IPS-18a (cell line): ENCODE data around the gene XKR7.

Experiments
- H3K27ac ChIP-seq: one replicate; pipeline ENCODE4 v1.5.1; 2013; ENCODE audit warnings: low read length
- H3K27me3 ChIP-seq: one replicate; pipeline ENCODE4 v1.6.1; 2013; ENCODE audit warnings: mild to moderate bottlenecking, low read length; ENCODE audit not compliant: control insufficient read depth, insufficient read depth
- H3K36me3 ChIP-seq: one replicate; pipeline ENCODE4 v1.6.1; 2013; ENCODE audit warnings: low read depth, low read length; ENCODE audit not compliant: control insufficient read depth
- H3K4me1 ChIP-seq: one replicate; pipeline ENCODE4 v1.6.1; 2013; ENCODE audit warnings: low read depth, low read length; ENCODE audit not compliant: control insufficient read depth
- H3K4me3 ChIP-seq: one replicate; pipeline ENCODE4 v1.5.1; 2013; ENCODE audit warnings: low read length
- H3K9ac ChIP-seq: one replicate; pipeline ENCODE4 v1.6.1; 2013; ENCODE audit warnings: mild to moderate bottlenecking, low read length, moderate library complexity
- H3K9me3 ChIP-seq: one replicate; pipeline ENCODE4 v1.6.1; 2013; ENCODE audit warnings: low read depth, low read length; ENCODE audit not compliant: control insufficient read depth

Gene XKR7

DNA sequence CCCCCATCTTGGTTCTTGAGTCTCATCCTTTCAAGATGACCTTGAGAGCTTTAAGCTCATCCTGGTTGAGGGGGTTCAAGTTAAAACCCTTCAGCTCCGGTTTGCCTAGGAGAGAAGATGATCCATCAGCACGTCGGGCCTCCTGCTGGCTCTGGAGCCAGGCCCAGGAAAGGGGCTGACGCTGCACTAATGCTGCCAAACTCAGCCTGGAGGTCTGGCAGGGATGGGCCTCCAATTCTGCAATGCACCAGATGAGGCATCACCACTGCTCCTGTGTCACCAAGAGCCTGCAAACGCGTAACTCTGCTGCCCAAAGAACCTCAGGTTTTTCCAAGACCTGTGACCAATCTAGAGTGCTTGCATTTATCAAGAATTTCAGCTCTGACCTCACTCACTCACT is 22.2 kb upstream of the XKR7 start:
- no peak overlapping the region for H3K4me3 ChIP-seq
- peaks cover 51% of the 10 kb centered on the region for H3K36me3 ChIP-seq
- no peaks in the 10 kb centered on the region for H3K27me3 ChIP-seq
- H3K4me1 ChIP-seq, result peaks cover 3% of the 10 kb centered on the region
- H3K9me3 ChIP-seq, result no peaks in the 10 kb centered on the region
- no peak overlapping the region for H3K27ac ChIP-seq
- no peak overlapping the region for H3K9ac ChIP-seq

DNA sequence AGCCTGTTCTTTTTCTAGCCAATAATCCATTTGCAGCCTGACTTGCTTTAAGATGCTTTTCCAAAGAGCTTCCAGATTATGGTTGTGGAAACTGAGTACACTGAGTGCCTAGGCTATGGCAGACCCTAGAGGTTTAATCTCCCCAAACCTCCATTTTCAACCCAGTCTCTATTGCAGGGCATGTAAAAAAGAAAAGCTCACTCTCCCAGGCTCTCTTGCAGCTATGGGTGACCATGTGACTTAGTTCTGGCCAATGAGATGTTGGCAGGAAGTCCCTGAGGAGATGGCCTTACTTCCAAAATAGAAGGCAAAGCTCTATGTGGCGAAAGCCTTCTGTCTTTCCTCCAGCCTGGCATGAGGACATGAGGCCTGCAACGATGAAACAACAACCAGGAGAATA is 19.9 kb upstream of the XKR7 start:
- Histone ChIP-seq H3K9me3 (no peaks in the 10 kb centered on the region), H3K4me1 (peaks cover 5% of the 10 kb centered on the region), H3K27ac (no peak overlapping the region), H3K27me3 (no peaks in the 10 kb centered on the region), H3K9ac (no peak overlapping the region), H3K4me3 (no peak overlapping the region), H3K36me3 (peaks cover 51% of the 10 kb centered on the region)

- no peak overlapping the region for H3K9ac ChIP-seq
- no peak overlapping the region for H3K27ac ChIP-seq
- peak overlapping the region; percentile 92 for H3K4me3 ChIP-seq
Observed at GRCh38 chr20:31949877-31950646, 17.9 kb upstream of the XKR7 start.

GRCh38 chr20:31951203-31951529 is 16.8 kb upstream of the XKR7 start:
- H3K9ac ChIP-seq, result peak overlapping the region; percentile 79
- no peaks in the 10 kb centered on the region for H3K27me3 ChIP-seq
- no peaks in the 10 kb centered on the region for H3K9me3 ChIP-seq
- peaks cover 5% of the 10 kb centered on the region for H3K4me1 ChIP-seq
- H3K36me3 ChIP-seq, result peaks cover 32% of the 10 kb centered on the region
- H3K27ac ChIP-seq, result no peak overlapping the region
- H3K4me3 ChIP-seq, result peak overlapping the region; percentile 92

More at GRCh38 chr20:31949877-31950646, 17.9 kb upstream of the XKR7 start:
- Histone ChIP-seq H3K9me3 (no peaks in the 10 kb centered on the region), H3K4me1 (peaks cover 5% of the 10 kb centered on the region), H3K27me3 (no peaks in the 10 kb centered on the region), H3K36me3 (peaks cover 43% of the 10 kb centered on the region)

DNA sequence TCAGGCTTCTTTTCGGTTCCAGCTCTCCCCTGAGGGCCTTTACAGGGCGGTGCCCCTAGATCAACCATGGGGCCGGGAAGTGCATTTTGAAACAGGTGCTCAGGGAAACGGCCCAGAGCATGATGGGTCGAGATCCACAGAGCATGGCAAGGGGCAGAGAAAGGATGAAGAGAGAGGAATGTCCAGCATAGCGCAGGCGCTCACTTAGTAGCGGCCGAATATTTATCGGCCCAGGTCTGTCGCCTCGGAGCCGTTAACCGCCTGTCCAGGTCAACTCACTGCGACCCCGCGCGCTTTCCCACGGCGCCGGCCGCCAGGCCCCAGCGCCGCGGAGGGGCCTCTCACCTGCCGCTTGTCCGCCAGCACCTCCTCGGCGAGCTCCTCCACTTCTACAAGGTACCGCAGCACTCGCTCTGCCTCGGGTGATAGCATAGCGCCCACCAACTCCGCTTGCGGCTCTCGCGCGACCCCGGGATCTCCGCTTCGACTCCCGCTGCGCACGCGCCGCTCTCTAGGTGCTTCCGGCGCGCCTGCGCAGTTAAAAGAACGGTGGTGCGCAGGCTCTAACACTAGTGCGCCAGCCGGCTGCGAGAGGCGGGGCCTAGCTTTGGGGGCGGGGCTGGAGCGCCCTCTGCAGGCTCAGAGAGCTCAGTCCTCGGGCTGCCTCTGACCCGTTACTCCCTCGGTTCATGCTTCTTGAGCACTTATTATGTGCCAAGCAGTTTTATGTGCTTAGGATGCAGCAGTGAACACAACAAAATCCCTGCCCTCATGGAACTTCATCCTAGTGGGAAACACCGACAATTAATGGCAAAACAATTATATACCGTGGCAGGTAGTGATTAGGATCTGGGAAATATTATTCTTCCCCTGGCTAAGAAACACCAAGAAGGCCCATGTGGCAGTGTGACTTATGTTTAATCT is 16.2 kb upstream of the XKR7 start, which contains the start of gene PDRG1:
Gene PDRG1 (minus strand): TSS at position 517 of the 924 bp plus-strand sequence. CDS start 85 bp downstream, at position 432.
- Histone ChIP-seq H3K27ac (no peak within 1 kb of the TSS), H3K9ac (peak within 1 kb of the TSS; percentile 79), H3K9me3 (no peaks in the 10 kb centered on the region), H3K27me3 (no peaks in the 10 kb centered on the region), H3K4me3 (peak within 1 kb of the TSS; percentile 92), H3K36me3 (peaks cover 25% of the 10 kb centered on the region), H3K4me1 (peaks cover 5% of the 10 kb centered on the region)

GRCh38 chr20:31953556-31954148 is 14.3 kb upstream of the XKR7 start:
- H3K4me1 ChIP-seq, result peaks cover 5% of the 10 kb centered on the region
- H3K9ac ChIP-seq, result no peak overlapping the region
- no peak overlapping the region for H3K4me3 ChIP-seq

DNA sequence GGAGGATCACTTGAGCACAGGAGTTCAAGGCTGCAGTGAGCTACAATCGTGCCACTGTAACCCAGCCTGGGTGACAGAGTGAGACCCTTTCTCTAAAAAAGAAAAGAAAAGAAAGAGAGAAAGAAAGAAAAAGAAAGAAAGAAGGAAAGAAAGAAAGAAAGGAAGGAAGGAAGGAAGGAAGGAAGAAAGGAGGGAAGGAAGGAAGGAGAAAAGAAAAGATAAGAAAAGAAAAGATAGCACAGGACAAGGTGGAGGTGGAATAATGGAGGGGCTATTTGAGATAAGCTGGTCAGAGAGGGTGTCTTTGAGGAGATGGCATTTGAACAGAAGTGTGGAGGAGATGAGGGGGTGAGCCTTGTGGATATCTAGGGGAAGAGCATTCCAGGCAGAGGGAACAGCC is 13.5 kb upstream of the XKR7 start:
- H3K9ac ChIP-seq, result no peak overlapping the region
- no peaks in the 10 kb centered on the region for H3K27me3 ChIP-seq
- no peaks in the 10 kb centered on the region for H3K9me3 ChIP-seq
- H3K4me1 ChIP-seq, result peaks cover 5% of the 10 kb centered on the region
- H3K27ac ChIP-seq, result no peak overlapping the region
- peaks cover 5% of the 10 kb centered on the region for H3K36me3 ChIP-seq
- no peak overlapping the region for H3K4me3 ChIP-seq

More at GRCh38 chr20:31953556-31954148, 14.3 kb upstream of the XKR7 start:
- Histone ChIP-seq H3K27ac (no peak overlapping the region), H3K36me3 (peaks cover 10% of the 10 kb centered on the region), H3K27me3 (no peaks in the 10 kb centered on the region), H3K9me3 (no peaks in the 10 kb centered on the region)

GRCh38 chr20:31956556-31957526 is 11.1 kb upstream of the XKR7 start:
- Histone ChIP-seq H3K27ac (no peak overlapping the region), H3K36me3 (no peaks in the 10 kb centered on the region), H3K9me3 (no peaks in the 10 kb centered on the region), H3K27me3 (no peaks in the 10 kb centered on the region), H3K4me1 (no peaks in the 10 kb centered on the region), H3K9ac (no peak overlapping the region), H3K4me3 (no peak overlapping the region)

DNA sequence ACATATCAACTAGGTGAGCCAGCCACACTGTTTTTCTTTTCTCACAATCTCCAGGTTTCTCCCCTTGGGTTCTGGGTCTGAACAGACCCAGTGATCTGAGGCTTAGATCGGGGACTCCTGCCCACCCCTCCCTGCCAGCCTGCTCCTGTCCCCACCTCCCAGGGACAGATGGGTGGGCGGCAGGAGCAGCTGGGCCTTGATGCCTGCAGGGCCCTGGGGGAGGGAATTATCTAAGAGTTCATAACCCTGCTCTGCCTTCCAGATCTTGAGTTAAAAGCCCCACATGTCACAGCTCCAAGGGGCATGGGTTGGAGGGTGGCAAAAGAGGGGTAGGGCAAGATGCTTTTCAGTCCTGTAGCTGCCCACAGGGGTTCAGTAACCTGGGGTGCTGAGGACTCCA is 5.2 kb upstream of the XKR7 start:
- Histone ChIP-seq H3K27ac (no peak overlapping the region), H3K4me3 (no peak overlapping the region), H3K9me3 (no peaks in the 10 kb centered on the region), H3K9ac (no peak overlapping the region), H3K36me3 (no peaks in the 10 kb centered on the region), H3K27me3 (peaks cover 9% of the 10 kb centered on the region), H3K4me1 (peaks cover 4% of the 10 kb centered on the region)

GRCh38 chr20:31963889-31964288 is 4.1 kb upstream of the XKR7 start:
- Histone ChIP-seq H3K4me3 (no peak overlapping the region), H3K36me3 (no peaks in the 10 kb centered on the region), H3K4me1 (peaks cover 4% of the 10 kb centered on the region), H3K27me3 (peaks cover 11% of the 10 kb centered on the region), H3K9me3 (no peaks in the 10 kb centered on the region), H3K27ac (no peak overlapping the region), H3K9ac (no peak overlapping the region)
